ENCODE results near the gene COL27A1. TPM values are rescaled to one million over a fixed set of nuclear protein-coding genes. Genes with fewer than 3 reads are reported as not detected.
"Not testable (repeated sequence)": the region's sequence is repeated elsewhere in the genome, so short reads cannot be mapped to it uniquely, and the experiment has no call there.

Gene COL27A1
- total RNA-seq, 2 donors from 2014 or later, result 2.7 to 3.7 TPM

GRCh38 chr9:114121227-114122135 is 33.9 kb upstream of the COL27A1 start:
- ATAC-seq, result no peak
- intact Hi-C loops (cut with DNase I, micrococcal nuclease), result no loop called here
- no peak for DNase-seq

GRCh38 chr9:114122136-114123027 is 33.0 kb upstream of the COL27A1 start:
- DNase-seq (no peak), ATAC-seq (no peak)
- intact Hi-C loops (cut with DNase I, micrococcal nuclease), result no loop called here

- ATAC-seq (no peak), DNase-seq (no peak)
- intact Hi-C loops (cut with DNase I, micrococcal nuclease), result no loop called here
These were observed 32.0 kb upstream of the COL27A1 start for GRCh38 chr9:114123031-114123977.

GRCh38 chr9:114124138-114124537 is 31.2 kb upstream of the COL27A1 start:
- intact Hi-C loops (cut with DNase I, micrococcal nuclease), result no loop called here
- DNase-seq (no peak), ATAC-seq (no peak)

- ATAC-seq, result no peak
- intact Hi-C loops (cut with DNase I, micrococcal nuclease), result no loop called here
- DNase-seq, result no peak
These were observed 30.5 kb upstream of the COL27A1 start for GRCh38 chr9:114124666-114125475.

- ATAC-seq (no peak), DNase-seq (no peak)
- intact Hi-C loops (cut with DNase I, micrococcal nuclease), result no loop called here
These were observed 29.8 kb upstream of the COL27A1 start for GRCh38 chr9:114125476-114126013.

GRCh38 chr9:114126247-114127060 is 28.9 kb upstream of the COL27A1 start:
- ATAC-seq, result no peak
- DNase-seq, result no peak
- intact Hi-C loops (cut with DNase I, micrococcal nuclease), result no loop called here

GRCh38 chr9:114128759-114129158 is 26.6 kb upstream of the COL27A1 start:
- DNase-seq; ATAC-seq; intact Hi-C loops (cut with DNase I, micrococcal nuclease): not testable (repeated sequence)

GRCh38 chr9:114130141-114130540 is 25.2 kb upstream of the COL27A1 start:
- ATAC-seq (peak; percentile 34), DNase-seq (no peak)
- intact Hi-C loops (cut with DNase I, micrococcal nuclease), result no loop called here

- no peak for DNase-seq
- intact Hi-C loops (cut with DNase I, micrococcal nuclease), result no loop called here
- no peak for ATAC-seq
These were observed 24.6 kb upstream of the COL27A1 start for GRCh38 chr9:114130624-114131277.

- intact Hi-C loops (cut with DNase I, micrococcal nuclease), result no loop called here
- ATAC-seq, result no peak
- no peak for DNase-seq
These were observed 23.4 kb upstream of the COL27A1 start for GRCh38 chr9:114131808-114132549.

GRCh38 chr9:114132550-114132918 is 22.8 kb upstream of the COL27A1 start:
- ATAC-seq, result no peak
- intact Hi-C loops (cut with DNase I, micrococcal nuclease), result no loop called here
- DNase-seq, result no peak

GRCh38 chr9:114134827-114135396 is 20.4 kb upstream of the COL27A1 start:
- intact Hi-C loops (cut with DNase I, micrococcal nuclease), result no loop called here

GRCh38 chr9:114137831-114138230 is 17.5 kb upstream of the COL27A1 start:
- no peak for DNase-seq
- no peak for ATAC-seq
- intact Hi-C loops (cut with DNase I, micrococcal nuclease), result no loop called here

More at GRCh38 chr9:114134827-114135396, 20.4 kb upstream of the COL27A1 start:
- no peak for ATAC-seq
- no peak for DNase-seq

- DNase-seq, result no peak
- intact Hi-C loops (cut with DNase I, micrococcal nuclease), result no loop called here
- ATAC-seq, result no peak
These were observed 16.8 kb upstream of the COL27A1 start for GRCh38 chr9:114138552-114138971.
